HG03354 (cell line): Measurements from ENCODE around the gene WIZ.

Source experiments
- ATAC-seq: cut with Tn5 transposase; IDR thresholded peaks from one replicate; pipeline ENCODE4 v1.9.1; 2021; ENCODE audit warnings: mild to moderate bottlenecking; ENCODE audit not compliant: unreplicated experiment, poor library complexity, severe bottlenecking

The WIZ gene

GRCh38 chr19:15431396-15432017, 18.2 kb downstream of the WIZ start:
- ATAC-seq = no peak

GRCh38 chr19:15430526-15431120, 19.1 kb downstream of the WIZ start:
- no peak for ATAC-seq

DNA sequence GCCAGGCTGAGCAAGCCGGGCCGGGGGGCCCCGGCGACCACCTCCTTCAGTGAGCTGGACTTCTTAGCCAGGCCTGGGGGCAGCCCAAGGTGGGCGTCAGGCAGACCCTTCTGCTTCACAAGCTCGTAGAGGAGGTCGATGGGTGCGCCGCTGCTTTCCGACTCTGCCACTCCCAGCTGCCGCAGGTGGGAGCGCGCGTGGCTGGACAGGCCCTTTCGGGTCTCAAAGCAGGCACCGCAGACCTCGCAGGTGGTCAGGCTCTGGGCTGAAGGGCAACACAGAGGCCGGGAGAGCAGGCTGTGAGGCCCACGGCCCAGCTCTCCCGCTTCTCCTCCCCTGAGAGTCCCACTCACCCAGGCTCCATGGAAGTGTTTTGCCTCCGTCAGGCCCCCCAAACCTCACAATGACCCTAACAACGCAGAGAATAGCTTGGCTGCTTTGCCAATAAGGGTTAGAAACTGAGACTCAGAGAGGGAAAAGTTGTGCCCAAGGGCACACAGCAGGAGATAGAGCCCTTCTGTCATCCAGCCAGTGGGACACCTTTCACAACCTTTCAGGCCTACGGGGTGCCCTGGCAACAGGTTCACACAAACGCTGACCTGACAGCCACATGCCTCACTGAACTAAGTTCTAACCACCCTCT, 19.8 kb downstream of the WIZ start:
- no peak for ATAC-seq

DNA sequence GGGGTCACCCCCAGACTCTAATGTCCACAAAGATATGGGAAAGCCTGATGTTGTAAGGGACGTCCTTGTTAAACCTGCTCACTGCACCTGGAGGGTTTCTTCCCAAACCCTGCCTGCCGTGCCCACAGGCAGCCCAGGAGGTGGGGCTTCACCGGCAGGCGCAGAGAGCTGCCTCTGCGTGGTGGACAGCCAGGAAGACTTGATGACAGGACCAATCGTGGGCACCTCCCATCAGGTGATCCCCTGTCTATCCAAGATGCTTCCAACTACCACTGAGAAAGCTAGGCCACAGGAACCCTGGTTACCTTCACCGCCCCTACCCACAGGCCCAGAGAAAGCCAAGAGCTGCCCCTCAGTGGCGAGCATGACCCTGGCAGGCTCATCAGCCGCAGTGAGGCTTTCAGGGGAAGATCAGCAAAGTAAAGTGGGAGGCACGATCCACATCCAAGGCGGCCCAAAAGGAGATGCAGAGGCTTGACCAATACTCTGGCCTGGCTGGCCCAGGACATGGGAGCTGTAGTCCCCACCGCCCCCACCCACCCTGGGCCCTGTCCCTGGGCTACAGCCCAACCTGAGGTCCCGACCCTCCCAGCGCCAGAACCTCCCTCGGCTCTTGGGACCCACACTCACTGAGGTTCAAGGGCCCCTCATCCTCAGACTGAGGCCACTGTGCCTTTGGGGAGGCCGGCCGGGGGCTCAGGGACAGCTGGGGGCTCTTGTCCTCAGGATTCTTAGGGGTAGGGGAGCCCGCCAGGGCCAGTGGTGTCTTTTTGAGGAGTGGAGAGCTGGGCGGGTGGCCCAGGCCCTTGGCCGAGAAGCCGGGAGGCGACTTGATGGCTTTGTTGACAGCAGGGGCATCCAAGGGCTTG, 20.6 kb downstream of the WIZ start:
- ATAC-seq = no peak

- ATAC-seq = no peak
These were observed 21.7 kb downstream of the WIZ start for GRCh38 chr19:15427991-15428471.

GRCh38 chr19:15427350-15427700, 22.4 kb downstream of the WIZ start:
- ATAC-seq = no peak

- ATAC-seq = no peak
These were observed 23.0 kb downstream of the WIZ start for GRCh38 chr19:15426485-15427349.

DNA sequence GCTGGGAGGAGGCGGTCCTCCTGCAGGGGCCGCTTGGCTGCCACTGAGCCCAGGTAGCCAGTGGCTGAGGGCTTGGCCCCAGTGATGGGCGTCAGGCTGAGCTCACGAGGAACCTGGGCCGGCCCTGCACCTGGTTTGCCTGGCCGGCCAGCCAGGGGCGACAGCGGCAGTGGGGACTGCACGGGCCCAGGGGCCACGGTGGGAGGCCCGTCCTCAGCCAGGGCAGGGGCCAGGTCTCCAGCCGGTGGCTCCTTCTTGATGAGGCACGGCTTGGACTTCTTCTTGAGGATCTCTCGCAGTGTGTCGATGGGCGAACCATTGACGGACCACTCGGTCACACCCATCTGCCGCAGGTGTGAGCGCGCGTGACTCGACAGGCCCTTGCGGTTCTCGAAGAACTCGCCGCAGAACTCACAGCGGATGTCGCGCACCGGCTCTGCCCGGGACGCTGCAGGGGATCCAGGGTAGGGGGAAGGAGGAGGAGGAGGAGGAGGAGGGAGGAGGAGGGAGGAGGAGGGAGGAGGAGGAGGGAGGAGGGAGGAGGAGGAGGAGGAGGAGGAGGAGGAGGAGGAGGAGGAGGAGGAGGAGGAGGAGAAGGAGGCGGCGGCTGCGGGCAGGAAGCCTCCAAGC, 24.3 kb downstream of the WIZ start:
- ATAC-seq = no peak

DNA sequence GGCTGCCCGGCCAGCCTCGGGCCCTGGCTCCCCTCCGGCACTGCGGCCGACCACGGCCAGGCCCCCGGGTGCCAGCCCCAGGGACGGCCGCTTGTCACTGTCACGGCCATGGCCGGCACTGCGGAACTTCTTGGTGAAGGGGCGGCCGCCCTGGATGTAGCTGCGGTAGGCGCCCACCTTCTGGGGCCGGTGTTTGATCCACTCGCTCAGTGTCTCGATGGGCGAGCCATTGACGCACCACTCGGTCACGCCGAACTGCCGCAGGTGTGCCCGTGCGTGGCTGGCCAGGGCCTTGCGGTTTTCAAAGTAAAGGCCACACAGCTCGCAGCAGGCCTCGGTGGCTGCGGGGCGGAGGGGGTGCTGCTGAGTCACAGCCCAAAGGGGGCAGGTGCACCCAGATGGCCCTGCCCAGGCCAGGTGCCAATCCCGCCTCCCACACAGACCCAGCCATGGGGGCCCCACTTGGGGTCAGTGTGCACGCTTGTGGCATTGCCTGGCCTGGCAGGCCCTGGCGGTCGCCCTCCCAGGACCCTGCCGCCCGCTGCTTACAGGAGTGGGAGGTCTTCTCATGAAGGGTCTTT, 25.0 kb downstream of the WIZ start:
- ATAC-seq = no peak

DNA sequence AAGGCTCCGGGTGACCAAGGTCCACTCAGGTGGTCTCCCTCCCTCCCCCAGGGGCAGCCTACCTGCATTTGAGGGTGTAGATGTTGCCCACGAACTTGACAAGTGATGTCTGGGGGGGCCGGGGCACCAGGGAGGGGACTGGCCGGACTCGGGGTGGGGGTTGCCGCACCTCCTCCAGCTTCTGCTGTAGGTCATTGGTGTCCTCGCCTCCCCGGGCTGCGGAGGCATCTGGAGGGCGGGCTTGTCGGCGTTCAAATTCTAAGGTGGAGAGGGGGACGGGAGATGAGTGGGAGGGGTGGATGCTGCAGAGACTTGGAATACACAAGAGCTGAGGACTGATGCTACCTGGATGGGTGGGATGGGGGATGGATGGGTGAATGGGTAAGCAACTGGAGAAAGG, 25.6 kb downstream of the WIZ start:
- ATAC-seq = no peak

DNA sequence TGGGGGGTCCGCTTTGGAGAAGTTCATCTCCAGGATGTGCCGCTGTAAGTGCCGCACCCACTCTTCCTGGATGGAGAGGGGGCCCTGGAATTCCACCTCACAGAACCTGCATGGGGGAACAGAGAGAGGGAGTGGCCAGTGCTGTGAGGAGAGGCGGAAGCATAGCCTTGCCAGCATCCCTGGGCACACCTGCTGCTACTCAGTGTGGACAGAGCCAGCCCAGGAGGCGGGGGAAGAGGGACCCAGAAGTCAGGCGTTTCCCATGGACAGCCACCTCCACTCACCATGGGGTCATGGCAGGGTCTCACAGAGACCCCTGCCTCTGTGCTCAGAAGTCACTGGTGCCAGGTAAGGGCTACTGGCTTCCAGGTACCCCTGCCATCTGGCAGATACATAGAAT, 26.6 kb downstream of the WIZ start:
- ATAC-seq = no peak

GRCh38 chr19:15422296-15423075, 27.3 kb downstream of the WIZ start:
- ATAC-seq = no peak

DNA sequence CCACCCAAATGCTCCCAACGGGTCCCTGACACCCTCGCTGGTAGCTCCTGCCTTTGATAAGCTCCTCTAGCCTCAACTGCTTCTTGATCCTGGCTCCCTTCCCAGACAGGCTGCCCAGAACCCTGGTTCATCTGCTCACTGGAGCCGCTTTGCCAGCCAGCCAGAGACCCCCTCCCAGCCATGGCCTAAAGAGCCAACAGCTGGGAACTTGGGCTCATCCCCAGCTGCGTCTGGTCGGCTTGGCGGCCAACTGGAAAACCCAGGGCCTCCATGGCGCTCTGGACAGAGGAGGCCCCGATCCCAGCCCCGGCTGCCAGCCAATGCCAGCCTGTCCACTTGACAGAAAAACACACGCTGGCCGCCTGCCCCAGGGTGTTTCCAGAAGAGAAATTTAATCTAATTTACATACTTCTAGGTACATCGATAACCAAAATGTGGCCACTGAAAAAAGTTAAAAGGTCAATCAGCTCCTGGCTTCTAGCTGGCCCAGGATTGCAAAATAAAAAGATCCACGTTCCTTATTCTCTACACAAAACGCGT, 28.0 kb downstream of the WIZ start:
- ATAC-seq = no peak

GRCh38 chr19:15421136-15421695, 28.5 kb downstream of the WIZ start:
- no peak for ATAC-seq

- ATAC-seq = no peak
These were observed 30.2 kb downstream of the WIZ start for GRCh38 chr19:15419413-15420025.

DNA sequence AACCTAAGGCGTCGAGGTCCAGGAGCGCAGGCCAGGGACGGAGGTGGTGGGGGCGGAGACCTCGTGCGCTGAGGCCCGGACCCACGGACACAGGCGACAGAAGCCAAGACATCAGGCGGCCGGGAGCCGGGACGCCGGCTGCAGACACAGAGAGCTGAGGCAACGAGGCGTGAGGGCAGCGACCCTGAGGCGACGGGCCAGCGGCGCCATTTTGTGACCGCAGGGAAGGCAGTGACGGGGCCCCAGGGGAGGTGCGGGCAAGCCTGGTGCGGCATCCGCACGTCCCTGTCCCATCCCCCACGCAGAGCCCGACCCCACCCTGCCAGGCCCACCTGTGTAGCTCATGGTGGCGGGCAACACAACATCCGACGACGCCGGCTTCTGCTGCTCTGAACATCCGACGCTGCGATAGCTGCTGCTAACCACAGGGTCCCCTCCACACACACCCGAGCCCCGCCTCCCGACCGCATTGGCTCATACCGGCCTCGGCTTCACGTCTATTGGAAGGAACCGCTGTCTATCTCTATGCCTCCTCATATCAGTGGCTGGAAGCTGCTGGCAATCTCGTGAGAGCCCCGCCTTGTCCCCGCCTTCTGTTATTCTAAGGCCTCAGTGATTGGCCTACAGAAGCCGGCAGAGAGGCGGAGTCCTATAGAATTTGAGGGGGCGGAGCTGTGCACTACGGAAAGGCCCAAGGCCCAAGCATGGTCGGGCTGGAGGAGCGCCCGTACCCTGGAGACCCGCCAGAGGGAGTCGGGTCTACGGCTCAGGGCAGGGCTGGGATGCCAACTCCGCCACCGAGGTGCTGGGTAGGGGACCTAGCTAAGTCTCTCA, 31.0 kb downstream of the WIZ start, which contains the start of gene AKAP8L:
Gene AKAP8L (minus strand): TSS at position 410 of the 834 bp plus-strand sequence. CDS start 65 bp downstream, at position 345.
- peak; percentile 92 for ATAC-seq
